SU-DHL-6 (cell line): Measurements from ENCODE around the gene IST1.

ENCODE experiments used
- H2AFZ ChIP-seq: fragments of 200-600 bp; sonication (generic); 2 replicates; pipeline ENCODE4 v1.6.1; 2014; ENCODE audit warnings: low read depth, mild to moderate bottlenecking, moderate library complexity, mixed read lengths, antibody characterized with exemption, low read length; ENCODE audit not compliant: severe bottlenecking
- H3F3A ChIP-seq: fragments of 200-600 bp; shearing (Covaris generic); 2 replicates; pipeline ENCODE4 v1.6.0; 2016; ENCODE audit warnings: antibody characterized with exemption, mild to moderate bottlenecking; ENCODE audit not compliant: insufficient read depth
- H3K27ac ChIP-seq: fragments of 200-600 bp; sonication (generic); 2 replicates; pipeline ENCODE4 v1.5.1; 2016; ENCODE audit warnings: low read depth, mild to moderate bottlenecking, low read length, moderate library complexity, mixed read lengths
- H3K27me3 ChIP-seq: fragments of 200-600 bp; sonication (generic), shearing (Covaris generic); 2 replicates; pipeline ENCODE4 v1.6.0; 2014; ENCODE audit warnings: mild to moderate bottlenecking, low read length
- H3K36me3 ChIP-seq: fragments of 200-600 bp; sonication (generic); 2 replicates; pipeline ENCODE4 v1.6.1; 2014; ENCODE audit warnings: mild to moderate bottlenecking, low read length, mixed read lengths
- H3K4me2 ChIP-seq: fragments of 300-600, 200-600 bp; shearing (Covaris generic), sonication (generic); 2 replicates; pipeline ENCODE4 v1.6.0; 2014; ENCODE audit warnings: low read length, low read depth, mild to moderate bottlenecking; ENCODE audit not compliant: poor library complexity, severe bottlenecking
- H3K4me3 ChIP-seq: fragments of 200-600 bp; sonication (generic); 2 replicates; pipeline ENCODE4 v1.5.1; 2014; ENCODE audit warnings: antibody characterized with exemption, low read length, mild to moderate bottlenecking, mixed read lengths; ENCODE audit not compliant: insufficient read depth, poor library complexity, severe bottlenecking
- H3K79me2 ChIP-seq: fragments of 200-600 bp; sonication (generic); 2 replicates; pipeline ENCODE4 v1.6.1; 2014; ENCODE audit warnings: mild to moderate bottlenecking, low read length, moderate library complexity; ENCODE audit not compliant: insufficient read depth
- H3K9ac ChIP-seq: fragments of 200-600 bp; sonication (generic); 2 replicates; pipeline ENCODE4 v1.7.0; 2014; ENCODE audit warnings: mild to moderate bottlenecking, low read length
- H3K9me2 ChIP-seq: fragments of 200-600 bp; sonication (generic); replicated peaks from 2 replicates; pipeline ENCODE4 v1.6.1; 2014; ENCODE audit warnings: low read length; ENCODE audit not compliant: insufficient read depth
- H3K9me3 ChIP-seq: fragments of 200-600 bp; sonication (generic); 2 replicates; pipeline ENCODE4 v1.6.1; 2014; ENCODE audit warnings: low read length, mixed read lengths; ENCODE audit not compliant: insufficient read depth
- H4K20me1 ChIP-seq: fragments of 200-600 bp; sonication (generic); 2 replicates; pipeline ENCODE4 v1.6.1; 2014; ENCODE audit warnings: low read depth, mild to moderate bottlenecking, antibody characterized with exemption, low read length, moderate library complexity, mixed read lengths
- EZH2phosphoT487 ChIP-seq: fragments of 200-600 bp; sonication (generic), shearing (Covaris generic); conservative IDR thresholded peaks from 2 replicates; pipeline ENCODE4 v1.6.1; 2018; ENCODE audit warnings: mild to moderate bottlenecking, antibody characterized with exemption, low read length, moderate library complexity, mixed read lengths
- TF ChIP-seq, protein P1 (sequence below): fragments of 200-600 bp; sonication (generic); IDR thresholded peaks from one replicate; pipeline ENCODE4 v1.5.1; 2017; ENCODE audit warnings: antibody characterized with exemption, mild to moderate bottlenecking, low read length, moderate library complexity; ENCODE audit not compliant: insufficient read depth, poor library complexity, severe bottlenecking

Gene IST1

GRCh38 chr16:71945616-71946015, 50.3 kb downstream of the IST1 start:
- Histone ChIP-seq H3K4me2 (no peak overlapping the region), H4K20me1 (no peaks in the 10 kb centered on the region), H3K79me2 (no peaks in the 10 kb centered on the region), H3K27ac (no peak overlapping the region), H3K9me3 (no peaks in the 10 kb centered on the region), H3K9me2 (no peaks in the 10 kb centered on the region), H3F3A (no peaks in the 10 kb centered on the region), H3K9ac (no peak overlapping the region), H3K36me3 (no peaks in the 10 kb centered on the region), H3K4me3 (no peak overlapping the region), H3K27me3 (no peaks in the 10 kb centered on the region), H2AFZ (no peak overlapping the region)
- no peak for TF ChIP-seq EZH2phosphoT487
- TF ChIP-seq, protein P1, sequence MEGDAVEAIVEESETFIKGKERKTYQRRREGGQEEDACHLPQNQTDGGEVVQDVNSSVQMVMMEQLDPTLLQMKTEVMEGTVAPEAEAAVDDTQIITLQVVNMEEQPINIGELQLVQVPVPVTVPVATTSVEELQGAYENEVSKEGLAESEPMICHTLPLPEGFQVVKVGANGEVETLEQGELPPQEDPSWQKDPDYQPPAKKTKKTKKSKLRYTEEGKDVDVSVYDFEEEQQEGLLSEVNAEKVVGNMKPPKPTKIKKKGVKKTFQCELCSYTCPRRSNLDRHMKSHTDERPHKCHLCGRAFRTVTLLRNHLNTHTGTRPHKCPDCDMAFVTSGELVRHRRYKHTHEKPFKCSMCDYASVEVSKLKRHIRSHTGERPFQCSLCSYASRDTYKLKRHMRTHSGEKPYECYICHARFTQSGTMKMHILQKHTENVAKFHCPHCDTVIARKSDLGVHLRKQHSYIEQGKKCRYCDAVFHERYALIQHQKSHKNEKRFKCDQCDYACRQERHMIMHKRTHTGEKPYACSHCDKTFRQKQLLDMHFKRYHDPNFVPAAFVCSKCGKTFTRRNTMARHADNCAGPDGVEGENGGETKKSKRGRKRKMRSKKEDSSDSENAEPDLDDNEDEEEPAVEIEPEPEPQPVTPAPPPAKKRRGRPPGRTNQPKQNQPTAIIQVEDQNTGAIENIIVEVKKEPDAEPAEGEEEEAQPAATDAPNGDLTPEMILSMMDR: no peak

GRCh38 chr16:71952825-71953224, 57.5 kb downstream of the IST1 start:
- TF ChIP-seq EZH2phosphoT487: no peak
- TF ChIP-seq, protein P1: no peak
- Histone ChIP-seq H3F3A (no peaks in the 10 kb centered on the region), H3K27ac (no peak overlapping the region), H3K36me3 (no peaks in the 10 kb centered on the region), H3K9me3 (no peaks in the 10 kb centered on the region), H2AFZ (no peak overlapping the region), H3K9ac (no peak overlapping the region), H3K9me2 (no peaks in the 10 kb centered on the region), H4K20me1 (no peaks in the 10 kb centered on the region), H3K27me3 (no peaks in the 10 kb centered on the region), H3K4me2 (no peak overlapping the region), H3K79me2 (no peaks in the 10 kb centered on the region), H3K4me3 (no peak overlapping the region)

DNA sequence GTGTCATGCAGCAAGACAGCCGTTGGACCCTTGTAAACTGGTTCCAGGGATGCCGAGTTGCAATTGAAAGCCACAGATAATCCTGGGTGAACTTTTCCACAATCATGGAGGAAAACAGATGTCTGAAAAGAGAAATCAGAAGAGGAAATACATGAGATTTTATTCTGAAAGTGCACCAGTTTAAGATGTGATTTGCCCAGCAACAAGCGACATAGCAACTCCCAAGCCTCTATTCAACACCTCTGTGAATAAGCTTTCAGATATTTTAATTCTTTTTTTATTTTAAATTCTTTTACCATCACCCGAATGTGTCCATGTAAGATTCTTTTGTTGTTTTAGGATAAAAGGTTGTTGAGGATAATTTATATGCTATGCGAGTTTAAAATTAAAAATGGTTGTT, 58.8 kb downstream of the IST1 start:
- H2AFZ ChIP-seq: no peak overlapping the region

More for the DNA sequence above, 58.8 kb downstream of the IST1 start:
- no peaks in the 10 kb centered on the region for H3K9me2 ChIP-seq
- no peak overlapping the region for H3K27ac ChIP-seq
- no peak for TF ChIP-seq EZH2phosphoT487
- TF ChIP-seq, protein P1: no peak
- no peaks in the 10 kb centered on the region for H3K36me3 ChIP-seq
- no peaks in the 10 kb centered on the region for H3F3A ChIP-seq
- H4K20me1 ChIP-seq: no peaks in the 10 kb centered on the region
- H3K4me2 ChIP-seq: no peak overlapping the region
- no peaks in the 10 kb centered on the region for H3K9me3 ChIP-seq
- H3K4me3 ChIP-seq: no peak overlapping the region
- H3K79me2 ChIP-seq: no peaks in the 10 kb centered on the region
- no peak overlapping the region for H3K9ac ChIP-seq
- no peaks in the 10 kb centered on the region for H3K27me3 ChIP-seq
